Measurements from ENCODE around the gene GSG1L. TPM values are rescaled to one million over a fixed set of nuclear protein-coding genes. Genes with fewer than 3 reads are reported as not detected.

Gene GSG1L
- total RNA-seq, 1 donor from 2014 or later = 2.0 TPM

DNA sequence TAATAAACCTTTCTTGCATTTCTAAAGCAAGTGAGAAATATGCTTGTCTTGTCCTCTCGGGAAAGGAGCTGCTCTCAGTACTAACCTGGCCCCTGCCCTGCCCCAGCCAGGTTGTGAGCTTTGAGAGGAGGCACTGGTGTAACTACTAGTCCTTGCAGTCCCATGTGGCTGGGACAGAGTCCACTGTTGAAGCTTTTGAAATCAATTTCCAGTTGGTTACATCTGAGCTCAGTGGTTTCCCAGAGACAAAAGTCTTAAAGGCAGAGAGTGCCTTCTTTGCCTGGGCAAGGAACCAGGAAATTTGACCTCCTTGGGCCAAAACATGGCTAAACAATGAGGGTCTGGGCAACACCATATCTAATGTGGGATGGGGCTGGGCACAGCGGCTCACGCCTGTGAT, 48.7 kb downstream of the GSG1L start:
- DNase-seq = no peak

DNA sequence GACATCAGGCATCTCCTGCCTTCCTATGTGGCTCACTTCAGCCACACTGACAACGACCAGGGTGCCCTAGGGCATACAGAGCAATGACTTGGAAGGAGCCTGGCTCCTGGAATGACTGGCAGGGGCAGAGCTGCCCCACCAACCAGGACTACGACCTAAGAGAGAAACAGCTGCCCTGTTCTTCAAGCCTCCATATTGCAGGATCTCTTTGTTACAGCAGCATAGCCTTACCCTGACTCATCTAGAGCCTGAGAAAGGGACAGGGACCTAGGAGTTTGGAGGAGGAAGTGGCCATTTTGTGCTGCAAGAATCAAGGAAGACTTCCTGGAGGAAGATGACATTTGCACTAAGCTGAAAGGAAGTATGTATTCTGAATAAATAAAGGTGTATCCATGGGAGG, 49.6 kb downstream of the GSG1L start:
- DNase-seq = no peak

DNA sequence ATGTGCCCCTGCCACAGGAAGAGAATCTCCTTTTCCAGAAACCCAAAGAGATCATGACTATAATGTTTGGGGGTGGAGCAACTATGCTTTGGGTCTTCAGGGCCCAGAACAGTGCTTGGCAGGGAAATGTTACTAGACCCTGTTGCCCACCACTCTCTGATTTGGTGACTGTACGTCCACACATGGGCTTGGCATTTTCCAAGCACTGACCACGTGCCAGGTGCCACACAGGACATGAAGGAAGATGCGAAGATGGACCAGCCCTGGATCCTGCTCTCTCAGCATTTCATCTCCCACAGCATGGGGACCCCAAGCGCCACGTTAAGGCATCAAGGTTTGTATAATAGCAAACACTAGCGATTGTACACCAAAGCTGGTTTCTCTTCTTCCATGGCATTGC, 50.1 kb downstream of the GSG1L start:
- DNase-seq = no peak

DNA sequence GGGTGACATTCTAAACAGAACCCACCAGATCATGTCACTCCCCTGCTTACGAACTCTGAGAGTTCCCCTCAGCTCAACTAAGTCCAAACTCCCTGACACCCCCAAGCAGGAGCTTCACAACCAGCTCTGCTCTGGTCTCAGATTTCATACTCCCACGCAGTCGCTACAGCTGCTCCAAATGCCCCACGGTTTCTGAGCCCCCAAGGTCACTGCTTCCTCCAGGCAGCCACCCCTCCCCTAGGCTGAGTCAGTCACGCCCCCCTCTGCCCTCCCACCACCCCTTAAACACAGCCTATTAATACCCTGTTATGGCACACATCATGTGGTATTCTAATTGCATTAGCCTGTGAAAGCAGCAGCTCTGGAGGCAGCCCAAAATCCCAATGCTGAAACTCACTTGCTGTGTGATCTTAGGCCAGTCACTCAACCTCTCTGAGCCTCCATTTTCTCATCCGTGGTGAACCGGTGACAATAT, 51.5 kb downstream of the GSG1L start:
- DNase-seq = no peak

DNA sequence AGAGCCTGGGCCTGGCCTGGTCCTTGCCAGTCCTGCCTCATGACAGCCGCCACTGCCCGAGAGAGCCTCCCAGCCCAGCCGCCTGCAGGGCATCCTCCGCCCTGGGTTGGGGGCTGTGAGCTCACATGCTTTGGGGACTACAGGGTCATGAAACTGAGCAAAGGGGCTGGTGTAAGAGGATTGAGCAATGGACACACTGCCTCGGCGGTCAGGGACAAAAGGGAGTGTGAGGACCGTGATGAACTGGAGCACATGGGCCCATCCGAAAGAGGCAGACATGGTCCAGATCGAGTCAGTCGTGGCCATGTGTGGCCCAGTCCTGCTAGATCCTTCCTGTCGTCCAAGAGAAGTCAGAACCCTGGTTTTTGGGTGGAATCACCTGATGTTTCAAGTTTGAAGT, 52.3 kb downstream of the GSG1L start:
- DNase-seq = no peak

DNA sequence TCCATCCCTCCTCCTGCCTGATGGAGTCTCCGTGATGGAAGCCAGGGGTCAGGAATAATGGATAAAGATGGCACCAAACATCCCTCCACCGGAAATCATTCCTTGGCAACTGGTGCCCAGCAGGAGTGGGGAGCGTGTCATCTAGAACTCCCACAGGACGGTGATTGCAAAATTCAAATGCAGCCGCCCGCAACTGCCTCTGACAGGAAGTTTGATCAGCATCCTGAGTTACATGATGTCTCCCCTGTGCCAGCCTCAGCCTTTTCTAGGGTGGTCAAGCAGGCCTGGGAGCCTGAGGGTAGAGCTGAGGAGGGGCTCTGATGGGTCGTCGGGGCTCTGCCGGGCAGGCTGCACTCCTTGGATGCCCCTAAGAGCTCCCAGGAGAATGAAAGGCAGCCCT, 52.8 kb downstream of the GSG1L start:
- DNase-seq = no peak

DNA sequence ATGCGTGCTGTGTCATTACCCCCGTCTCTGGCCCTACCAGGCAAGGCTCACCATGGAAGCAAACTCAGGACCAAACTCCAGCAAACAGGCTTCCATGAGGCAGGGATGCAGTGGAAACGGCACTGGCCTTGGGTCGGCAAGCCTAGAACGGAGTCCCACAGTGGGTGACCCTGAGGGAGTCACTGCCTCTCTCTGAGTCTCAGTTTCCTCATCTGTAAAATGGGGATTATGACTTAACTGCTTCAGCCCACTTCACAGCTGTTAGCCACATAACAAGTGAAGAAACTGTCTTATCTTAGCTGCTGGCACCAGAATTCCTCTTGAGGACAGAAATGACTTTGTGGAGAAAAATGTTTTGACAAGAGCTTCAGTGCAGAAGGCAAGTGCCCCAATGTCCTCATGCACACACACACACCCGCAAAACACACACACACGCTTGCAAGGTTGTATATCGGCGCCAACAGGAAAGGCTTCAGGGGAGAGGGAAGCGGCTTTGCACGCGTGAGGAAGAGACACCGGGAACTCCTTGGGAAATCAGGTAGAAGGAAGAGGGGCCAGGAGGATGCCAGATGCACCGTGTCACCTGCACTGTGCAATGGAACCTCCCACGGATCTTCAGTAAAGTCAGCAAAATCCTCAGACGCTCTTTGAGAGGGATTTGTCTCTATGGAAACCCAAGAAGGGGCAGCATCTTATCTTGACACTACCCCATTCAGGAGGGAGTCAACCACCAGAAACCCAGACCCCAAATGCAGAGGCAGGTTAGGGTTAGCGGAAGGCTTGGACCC, 53.7 kb downstream of the GSG1L start:
- DNase-seq = no peak

DNA sequence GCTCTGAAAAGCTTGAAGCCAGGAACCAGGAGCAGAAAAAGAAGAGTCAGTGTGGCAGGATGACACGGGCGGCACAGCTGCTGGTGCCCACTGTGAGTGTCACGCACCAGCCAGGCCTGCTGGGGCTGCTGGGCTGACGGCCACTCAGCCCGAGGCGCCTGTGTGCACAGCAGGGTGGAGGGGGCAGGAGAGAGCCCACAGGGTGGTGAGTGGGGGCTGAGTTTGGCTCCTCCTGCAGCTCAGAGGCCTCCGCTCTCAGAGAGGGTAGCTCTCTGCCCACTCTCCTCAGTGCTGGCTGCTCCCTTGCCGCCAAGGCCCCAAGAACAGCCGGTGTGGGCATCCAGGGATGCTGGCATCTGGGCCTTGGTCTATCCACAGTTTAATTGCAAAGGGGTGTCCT, 59.6 kb downstream of the GSG1L start:
- no peak for DNase-seq

DNA sequence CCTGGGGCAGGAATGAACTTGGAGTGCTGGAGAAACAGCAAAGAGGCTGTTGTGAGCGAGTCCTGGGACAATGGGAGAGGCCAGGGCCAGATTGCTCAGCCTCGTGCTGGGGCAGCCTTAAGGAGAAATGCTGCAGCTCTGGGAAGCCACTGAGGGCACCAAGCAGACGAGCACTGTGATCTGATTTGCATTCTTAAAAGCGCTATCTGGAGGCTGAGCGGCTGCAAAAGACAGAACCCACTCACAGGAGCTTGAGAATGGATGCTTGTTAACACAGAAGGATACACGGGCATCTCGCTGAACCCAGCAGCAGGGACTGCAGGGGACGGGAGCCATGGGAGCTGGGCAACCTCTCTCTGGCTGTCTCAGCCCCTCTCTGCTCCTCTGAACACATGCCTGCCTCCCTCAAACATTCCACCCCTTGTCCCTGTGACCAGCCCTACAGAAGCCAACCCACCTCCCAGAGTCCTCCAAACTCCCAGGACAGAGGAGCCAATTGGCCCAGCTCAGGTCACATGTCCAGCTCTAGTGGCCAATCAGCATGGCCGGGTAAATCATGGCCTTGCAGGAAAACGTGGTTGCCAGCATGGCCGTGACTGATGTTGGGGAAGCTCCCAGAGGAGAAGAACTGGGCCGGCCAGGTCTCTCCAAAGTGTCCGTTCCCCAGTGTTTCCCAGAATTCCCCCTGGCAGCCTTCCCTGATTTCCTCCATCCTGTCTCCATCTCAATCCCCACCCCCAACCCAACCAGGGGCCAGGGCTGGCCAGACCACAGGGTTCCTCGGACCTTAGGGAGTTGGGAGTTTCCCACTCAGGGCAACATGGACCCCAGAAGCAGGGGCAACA, 60.3 kb downstream of the GSG1L start:
- DNase-seq = peak; percentile 7

DNA sequence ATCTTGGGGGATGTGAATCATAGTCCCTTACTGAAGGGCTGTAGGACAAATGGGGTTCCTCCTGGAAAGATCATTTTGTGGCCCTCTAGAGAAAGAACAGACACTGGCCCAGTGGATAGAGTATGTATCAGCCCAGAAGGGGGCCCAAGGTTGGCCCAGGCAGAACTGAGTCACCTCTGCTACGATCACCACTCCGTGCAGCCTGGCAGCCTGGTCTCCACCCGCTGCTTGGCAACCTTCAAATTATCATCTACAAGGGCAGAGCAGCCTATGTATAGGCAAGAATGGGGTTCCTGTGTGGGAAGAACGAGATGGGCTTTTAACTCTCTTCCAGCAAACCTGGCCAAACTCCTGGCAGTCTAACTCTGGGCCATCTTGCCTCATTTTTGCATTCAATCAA, 61.9 kb downstream of the GSG1L start:
- no peak for DNase-seq

DNA sequence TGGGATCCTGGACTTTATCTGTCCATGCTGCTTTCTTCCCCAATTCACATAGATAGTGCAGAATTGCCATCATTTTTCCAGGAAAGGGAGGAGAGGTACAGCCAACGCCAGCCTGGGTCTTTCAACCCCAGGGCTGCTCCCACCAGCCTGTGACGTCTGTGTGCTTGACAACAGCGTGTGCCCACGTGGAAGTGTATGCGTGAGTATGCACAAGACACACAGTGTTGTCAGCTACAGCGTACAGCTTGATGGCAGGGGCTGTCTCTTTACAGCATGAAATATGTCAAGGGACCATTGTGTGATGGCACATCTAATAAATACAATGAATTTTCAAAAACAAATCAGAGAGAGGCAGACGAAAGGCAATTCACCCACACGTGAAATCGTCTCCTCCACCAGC, 62.3 kb downstream of the GSG1L start:
- DNase-seq = no peak

DNA sequence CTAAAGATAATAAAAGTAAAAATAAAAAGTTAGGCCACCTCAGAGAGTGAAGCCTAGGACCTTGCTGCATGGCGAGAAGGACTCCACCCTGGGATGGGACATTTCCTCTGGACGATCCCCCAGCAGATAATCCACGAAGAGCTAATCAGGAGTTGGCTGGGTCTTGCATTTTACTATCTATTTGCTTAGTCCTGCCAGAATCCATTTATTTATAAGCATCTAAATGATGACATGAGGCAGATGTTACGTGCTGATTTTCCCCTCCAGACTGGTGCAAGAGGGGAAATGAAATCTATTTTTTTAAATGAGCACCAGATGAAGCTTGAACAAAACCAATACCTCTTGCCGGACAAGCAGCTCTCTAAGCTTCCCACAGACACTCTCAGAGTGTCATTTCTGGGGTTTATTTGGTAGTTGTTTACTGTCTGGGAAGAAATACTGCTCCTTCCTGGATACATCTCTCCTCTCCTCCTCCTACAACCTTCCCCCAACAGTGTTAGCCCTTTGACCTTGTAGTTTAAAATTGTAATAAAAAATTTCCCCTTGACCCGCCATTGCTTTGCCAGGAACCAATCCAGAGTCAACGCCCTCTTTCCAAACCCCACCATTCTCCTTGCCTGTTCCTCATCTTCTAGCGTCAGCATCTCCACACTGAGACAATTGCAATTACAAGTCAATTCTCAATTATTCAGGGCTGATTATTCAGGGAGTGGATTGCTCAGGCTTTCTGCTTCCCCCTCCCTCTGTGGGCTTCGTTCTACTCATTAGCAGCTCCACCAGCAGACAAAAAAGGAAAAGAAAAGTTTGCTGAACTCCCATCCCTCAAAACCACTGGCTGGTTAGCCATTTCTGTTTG, 63.0 kb downstream of the GSG1L start:
- DNase-seq = no peak

DNA sequence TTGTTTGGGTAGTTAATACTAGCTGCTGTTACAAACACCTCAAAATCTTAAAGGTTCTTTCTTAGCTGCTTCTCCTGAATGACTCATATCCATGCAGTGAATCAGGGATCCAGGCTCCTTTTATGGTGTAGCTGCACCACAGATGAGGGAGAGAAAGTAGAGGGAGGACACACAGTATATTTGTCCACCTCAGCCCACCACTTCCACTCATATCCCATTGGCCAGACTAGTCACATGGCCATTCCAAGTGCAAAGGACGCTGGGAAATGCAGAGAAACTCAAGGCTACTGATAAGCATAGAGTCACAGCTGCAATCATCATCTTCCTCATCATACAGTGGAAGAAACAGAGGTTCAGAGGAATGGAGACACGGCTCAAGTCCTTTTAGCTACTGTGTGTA, 63.8 kb downstream of the GSG1L start:
- DNase-seq = no peak

DNA sequence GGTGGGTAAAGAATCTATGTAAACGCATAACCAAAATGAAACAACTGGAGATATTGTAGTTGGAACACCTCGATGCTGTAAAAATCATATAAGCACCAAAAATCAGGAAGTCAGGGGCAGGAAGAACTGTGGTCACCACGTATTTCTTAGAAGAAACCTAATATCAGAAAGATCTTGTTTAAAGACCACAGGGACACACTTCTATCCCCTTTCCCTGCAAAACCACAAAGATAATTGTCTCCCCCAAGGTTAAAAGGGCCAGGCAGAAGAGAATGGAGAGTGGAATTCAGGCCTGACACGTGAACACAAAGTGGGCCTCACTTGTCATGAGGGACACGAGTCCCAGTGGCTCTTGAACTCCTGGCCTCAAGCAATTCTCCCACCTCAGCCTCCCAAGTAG, 68.1 kb downstream of the GSG1L start:
- DNase-seq = no peak

DNA sequence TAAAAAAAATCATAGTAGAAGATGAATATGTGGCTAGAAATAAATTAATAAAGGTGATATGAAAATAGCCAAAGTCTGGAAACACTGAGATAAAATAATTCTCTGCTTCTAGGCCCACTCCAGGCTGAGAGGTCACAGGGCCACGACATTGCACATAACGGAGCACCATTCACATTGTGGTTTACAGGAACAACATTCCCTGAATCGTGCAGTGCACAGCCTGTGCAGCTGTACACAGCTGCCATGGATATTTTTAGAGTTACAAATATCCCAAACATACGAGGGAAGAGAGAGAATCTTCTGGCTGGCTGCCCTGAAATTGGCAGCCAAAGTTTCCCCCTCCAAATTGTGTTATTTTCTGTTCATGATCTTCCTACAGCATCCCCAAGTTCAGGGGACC, 68.8 kb downstream of the GSG1L start:
- DNase-seq = no peak

DNA sequence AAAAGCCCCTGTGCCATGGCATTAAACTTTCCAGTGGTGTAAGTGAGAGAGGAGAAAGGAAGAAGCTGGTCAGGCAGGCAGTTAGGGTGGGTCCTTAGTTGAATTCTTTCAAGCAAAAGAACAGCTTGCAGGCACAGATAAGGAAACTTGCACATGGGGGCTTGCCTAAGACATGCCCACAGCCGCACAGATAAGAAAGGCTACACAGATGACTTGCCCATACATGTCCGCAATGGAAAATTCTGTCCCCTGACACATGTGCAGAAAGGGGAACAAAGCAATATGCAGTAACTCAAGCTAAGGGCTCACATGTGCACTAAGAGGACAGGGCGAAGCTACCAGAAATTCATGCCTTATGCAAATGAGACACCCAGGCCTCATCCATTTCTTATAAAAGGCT, 69.9 kb downstream of the GSG1L start:
- no peak for DNase-seq

DNA sequence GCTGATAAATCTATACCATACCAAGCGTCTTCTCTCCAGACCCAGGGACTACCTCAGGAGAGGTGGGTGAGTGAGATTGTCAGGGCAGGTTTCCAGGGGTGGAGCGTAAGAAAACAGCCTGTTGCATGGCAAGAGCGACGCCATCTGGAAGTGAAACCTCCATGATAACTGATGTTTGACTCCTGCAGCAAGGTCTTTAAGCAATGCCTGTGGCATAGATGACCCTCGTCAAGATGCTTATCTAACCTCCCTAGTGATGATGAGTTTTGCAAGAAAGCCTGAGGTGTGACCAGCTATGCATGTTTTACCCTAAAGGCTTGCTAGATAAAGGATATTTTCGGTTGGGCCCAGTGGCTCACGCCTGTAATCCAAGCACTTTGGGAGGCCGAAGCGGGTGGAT, 71.6 kb downstream of the GSG1L start:
- no peak for DNase-seq

DNA sequence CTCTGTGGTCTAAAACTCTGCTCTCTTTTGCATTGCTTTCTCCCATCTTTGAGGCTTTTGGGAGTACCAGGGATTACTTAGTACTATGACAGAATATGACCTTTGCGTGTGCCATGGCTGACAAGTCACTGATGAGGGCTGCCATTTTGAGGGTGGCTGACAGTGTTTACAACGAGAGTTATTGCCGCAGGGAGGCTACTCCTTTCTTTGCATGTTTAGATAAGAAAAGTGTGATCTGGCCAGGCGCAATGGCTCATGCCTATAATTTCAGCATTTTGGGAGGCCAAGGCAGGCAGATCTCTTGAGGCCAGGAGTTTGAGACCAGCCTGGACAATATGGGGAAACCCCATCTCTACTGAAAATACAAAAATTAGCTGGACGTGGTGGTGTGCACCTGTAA, 77.5 kb downstream of the GSG1L start:
- DNase-seq = no peak

DNA sequence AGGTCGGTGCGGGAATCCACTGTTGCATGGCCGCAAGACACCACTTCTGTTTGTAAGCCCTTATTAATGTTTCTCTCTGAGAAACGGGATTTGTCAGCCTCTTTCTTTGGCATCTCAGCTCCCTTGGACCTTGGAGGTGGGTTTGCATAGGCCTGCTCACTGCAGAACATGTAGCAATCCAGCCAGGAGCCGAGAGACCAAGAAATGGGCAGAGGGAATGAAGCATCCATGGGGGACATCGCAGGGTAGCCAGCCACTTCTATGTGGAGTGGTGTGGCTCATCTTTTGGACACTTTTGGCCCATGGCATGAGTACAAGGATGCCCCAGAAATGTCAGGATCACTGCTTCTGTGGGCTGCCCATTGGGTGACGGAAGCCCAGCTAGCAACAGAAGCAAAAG, 79.4 kb downstream of the GSG1L start:
- DNase-seq = no peak

DNA sequence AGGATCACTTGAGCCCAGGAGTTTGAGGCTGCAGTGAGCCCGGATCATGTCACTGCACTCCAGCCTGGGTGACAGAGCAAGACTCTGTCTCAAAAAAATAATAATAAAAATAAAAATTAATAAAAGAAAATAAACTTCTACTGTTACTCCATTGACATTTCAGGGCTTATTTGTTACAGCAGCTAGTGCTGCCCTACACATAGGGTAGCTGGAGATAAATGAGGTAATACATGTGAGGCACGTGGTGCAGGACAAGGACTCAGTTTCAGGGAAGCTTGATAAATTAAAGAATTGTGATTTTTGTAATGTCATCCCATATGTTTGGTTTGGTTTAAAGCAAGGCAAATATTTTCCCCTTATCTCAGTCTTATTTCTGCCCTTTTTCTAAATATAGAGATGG, 80.3 kb downstream of the GSG1L start:
- DNase-seq = no peak

DNA sequence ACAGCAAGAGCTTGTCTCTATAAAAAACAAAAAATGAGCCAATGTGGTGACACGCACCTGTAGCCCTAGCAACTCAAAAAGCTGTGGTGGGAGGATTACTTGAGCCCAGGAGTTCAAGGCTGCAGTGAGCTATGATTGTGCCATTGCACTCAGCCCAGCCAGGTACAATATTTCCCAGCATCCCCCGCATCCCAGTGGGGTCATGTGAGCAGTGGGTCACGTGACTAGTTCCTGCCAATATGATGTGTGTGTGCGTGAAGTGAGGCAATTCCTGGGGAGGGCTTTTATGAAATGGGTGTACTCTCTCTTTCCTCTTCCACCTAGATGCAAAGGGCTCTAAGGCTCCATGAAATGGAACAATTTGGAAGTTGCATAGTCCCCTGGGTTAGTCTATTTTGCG, 81.3 kb downstream of the GSG1L start:
- no peak for DNase-seq

DNA sequence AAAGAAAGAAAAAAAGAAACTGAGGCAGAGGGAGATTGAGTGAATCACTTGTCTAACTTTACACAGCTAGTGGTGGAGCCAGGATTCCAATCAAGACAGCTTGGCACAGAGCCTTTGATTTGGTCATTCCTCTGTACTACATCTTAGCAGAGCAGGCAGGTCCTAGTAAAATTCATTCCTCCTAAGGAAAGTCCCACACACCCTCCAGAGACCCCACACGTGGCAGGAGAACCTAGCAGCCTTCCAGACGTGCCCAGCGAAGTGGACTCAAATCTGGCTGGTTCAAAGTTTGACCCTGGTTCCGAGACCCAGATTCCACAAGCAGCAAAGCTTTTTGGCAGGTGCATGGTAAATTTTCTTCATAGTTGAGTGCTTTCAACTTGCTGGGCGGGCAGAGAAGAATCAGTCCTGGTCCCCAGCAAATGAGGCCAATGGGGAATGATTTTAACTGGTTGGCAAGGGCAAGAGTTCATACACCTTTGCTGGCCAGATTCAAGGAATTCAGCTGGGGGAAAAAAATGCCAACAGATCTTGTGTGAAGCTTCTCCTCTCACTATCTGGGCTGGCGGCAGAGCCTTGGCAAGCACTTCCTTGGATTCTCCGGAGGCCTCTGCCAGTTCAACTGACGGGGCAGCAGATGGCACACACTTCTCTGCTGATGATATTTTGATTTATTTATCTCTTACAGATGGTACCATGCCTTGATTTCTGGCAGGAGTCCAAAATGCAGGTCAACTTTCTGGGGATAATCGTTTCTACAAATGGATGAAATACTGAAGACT, 82.4 kb downstream of the GSG1L start:
- no peak for DNase-seq

Measured in occipital lobe (tissue), 2 donors.